Right kidney (tissue), 1 donor: ENCODE results near the gene ADSS2.
"Not testable (repeated sequence)": the region's sequence is repeated elsewhere in the genome, so short reads cannot be mapped to it uniquely, and the experiment has no call there.

Source experiments
- DNase-seq: peaks from one replicate; pipeline ENCODE4 v3.0.0-alpha.2; 2016

ADSS2 gene

GRCh38 chr1:244367399-244368114 lies 84.2 kb downstream of the ADSS2 start:
- DNase-seq = no peak

- DNase-seq = no peak
These were observed 85.9 kb downstream of the ADSS2 start for GRCh38 chr1:244365809-244366208.

- DNase-seq = not testable (repeated sequence)
These were observed 86.4 kb downstream of the ADSS2 start for GRCh38 chr1:244365262-244365661.

- no peak for DNase-seq
These were observed 89.2 kb downstream of the ADSS2 start for GRCh38 chr1:244362476-244362875.

GRCh38 chr1:244361764-244362473 lies 89.8 kb downstream of the ADSS2 start:
- DNase-seq = peak; percentile 27
